ENCODE data around the gene MYPN. TPM values are rescaled to one million over a fixed set of nuclear protein-coding genes. Genes with fewer than 3 reads are reported as not detected.

The MYPN gene
- total RNA-seq, 1 experiment from 2014 or later, result not detected

DNA sequence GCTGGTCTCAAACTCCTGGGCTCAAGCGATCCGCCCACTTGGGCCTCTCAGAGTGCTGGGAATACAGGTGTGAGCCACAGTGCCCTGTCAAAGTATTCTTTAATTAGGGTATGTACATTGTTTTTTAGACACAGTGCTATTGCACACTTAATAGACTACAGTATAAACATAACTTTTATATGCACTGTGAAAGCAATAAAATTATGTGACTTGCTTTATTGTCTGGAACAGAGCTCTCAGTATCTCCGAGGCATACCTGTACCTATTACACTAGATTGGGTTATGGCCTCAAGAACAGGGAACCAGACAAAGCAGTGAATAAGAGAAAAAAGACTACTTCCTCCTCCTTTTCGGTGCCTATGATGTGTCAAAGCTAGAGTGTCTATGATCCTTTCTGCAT is 109.5 kb downstream of the MYPN start:
- H3K27ac Mint-ChIP-seq (ENCODE audit: unreplicated experiment), result no peak overlapping the region
- POLR2A ChIA-PET, result no interaction called here
- intact Hi-C loops (cut with micrococcal nuclease; ENCODE audit: unreplicated experiment), result no loop called here

DNA sequence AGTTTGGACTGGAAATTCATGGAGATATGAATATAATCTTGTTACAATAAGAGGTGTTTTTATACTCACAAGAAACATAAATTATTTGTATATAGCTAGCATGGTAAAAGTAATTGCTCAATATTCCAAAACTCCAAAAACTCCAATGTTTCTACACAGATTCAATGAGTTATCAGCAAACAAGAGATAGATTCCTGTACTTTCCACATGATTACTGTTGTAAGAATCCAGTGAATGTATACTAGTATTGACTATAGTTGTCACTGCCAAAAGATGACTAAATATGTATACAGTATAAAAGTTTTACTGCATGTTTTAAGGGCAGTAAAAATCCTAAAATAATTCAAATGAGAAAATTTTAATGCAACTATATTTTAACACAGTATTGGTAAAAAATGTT is 111.9 kb downstream of the MYPN start:
- no peaks in the 10 kb centered on the region for H3K4me1 Mint-ChIP-seq (ENCODE audit: low read depth, unreplicated experiment)
- no peaks in the 10 kb centered on the region for H3K9me3 ChIP-seq
- TF ChIP-seq, protein P1, sequence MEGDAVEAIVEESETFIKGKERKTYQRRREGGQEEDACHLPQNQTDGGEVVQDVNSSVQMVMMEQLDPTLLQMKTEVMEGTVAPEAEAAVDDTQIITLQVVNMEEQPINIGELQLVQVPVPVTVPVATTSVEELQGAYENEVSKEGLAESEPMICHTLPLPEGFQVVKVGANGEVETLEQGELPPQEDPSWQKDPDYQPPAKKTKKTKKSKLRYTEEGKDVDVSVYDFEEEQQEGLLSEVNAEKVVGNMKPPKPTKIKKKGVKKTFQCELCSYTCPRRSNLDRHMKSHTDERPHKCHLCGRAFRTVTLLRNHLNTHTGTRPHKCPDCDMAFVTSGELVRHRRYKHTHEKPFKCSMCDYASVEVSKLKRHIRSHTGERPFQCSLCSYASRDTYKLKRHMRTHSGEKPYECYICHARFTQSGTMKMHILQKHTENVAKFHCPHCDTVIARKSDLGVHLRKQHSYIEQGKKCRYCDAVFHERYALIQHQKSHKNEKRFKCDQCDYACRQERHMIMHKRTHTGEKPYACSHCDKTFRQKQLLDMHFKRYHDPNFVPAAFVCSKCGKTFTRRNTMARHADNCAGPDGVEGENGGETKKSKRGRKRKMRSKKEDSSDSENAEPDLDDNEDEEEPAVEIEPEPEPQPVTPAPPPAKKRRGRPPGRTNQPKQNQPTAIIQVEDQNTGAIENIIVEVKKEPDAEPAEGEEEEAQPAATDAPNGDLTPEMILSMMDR (IDR thresholded peaks at IDR 0.05; ENCODE audit: insufficient read depth in 1 of 2, low read depth in 1 of 2, low read length in 1 of 2, severe bottlenecking in 1 of 2, unreplicated experiment in 1 of 2), result no peak
- ChIA-PET POLR2A (no interaction called here), CTCF (interaction anchor here (1.4 kb wide), 1 partner anchor 8 kb away, joined by 5 read pairs; no protein-coding TSS in a partner anchor)
- H3K27ac Mint-ChIP-seq (ENCODE audit: unreplicated experiment), result no peak overlapping the region
- H3K9me3 Mint-ChIP-seq (ENCODE audit: unreplicated experiment), result no peaks in the 10 kb centered on the region
- no peaks in the 10 kb centered on the region for H3K36me3 ChIP-seq (ENCODE audit: control insufficient read depth, insufficient read depth, low read length)
- no TSS peak for BruUV-seq (replicated peaks)
- H3K36me3 Mint-ChIP-seq (ENCODE audit: insufficient read depth, unreplicated experiment), result no peaks in the 10 kb centered on the region
- no peak overlapping the region for H3K4me3 ChIP-seq (ENCODE audit: low read depth, low read length)
- no peak for DNase-seq
- intact Hi-C loops (cut with micrococcal nuclease; ENCODE audit: unreplicated experiment), result no loop called here
- no peaks in the 10 kb centered on the region for H3K27me3 ChIP-seq (replicated peaks; ENCODE audit: control insufficient read depth, insufficient read depth, low read length)
- peaks cover 4% of the 10 kb centered on the region for H3K27me3 Mint-ChIP-seq (ENCODE audit: insufficient read depth, unreplicated experiment)
- H3K4me1 ChIP-seq, result no peaks in the 10 kb centered on the region
- H3K4me3 Mint-ChIP-seq (ENCODE audit: unreplicated experiment), result no peak overlapping the region

More for the DNA sequence above, 109.5 kb downstream of the MYPN start:
- no TSS peak for BruUV-seq (replicated peaks)
- Histone ChIP-seq H3K4me1 (no peaks in the 10 kb centered on the region), H3K9me3 (no peaks in the 10 kb centered on the region), H3K4me3 (ENCODE audit: low read depth, low read length) (no peak overlapping the region), H3K27me3 (replicated peaks; ENCODE audit: control insufficient read depth, insufficient read depth, low read length) (no peaks in the 10 kb centered on the region), H3K36me3 (ENCODE audit: control insufficient read depth, insufficient read depth, low read length) (no peaks in the 10 kb centered on the region)
- CTCF ChIA-PET, result no interaction called here
- no peaks in the 10 kb centered on the region for H3K36me3 Mint-ChIP-seq (ENCODE audit: insufficient read depth, unreplicated experiment)
- H3K27me3 Mint-ChIP-seq (ENCODE audit: insufficient read depth, unreplicated experiment), result peaks cover 4% of the 10 kb centered on the region
- TF ChIP-seq, protein P1 (IDR thresholded peaks at IDR 0.05; ENCODE audit: insufficient read depth in 1 of 2, low read depth in 1 of 2, low read length in 1 of 2, severe bottlenecking in 1 of 2, unreplicated experiment in 1 of 2), result no peak
- no peak overlapping the region for H3K4me3 Mint-ChIP-seq (ENCODE audit: unreplicated experiment)
- no peak for DNase-seq
- no peaks in the 10 kb centered on the region for H3K4me1 Mint-ChIP-seq (ENCODE audit: low read depth, unreplicated experiment)
- H3K9me3 Mint-ChIP-seq (ENCODE audit: unreplicated experiment), result no peaks in the 10 kb centered on the region

DNA sequence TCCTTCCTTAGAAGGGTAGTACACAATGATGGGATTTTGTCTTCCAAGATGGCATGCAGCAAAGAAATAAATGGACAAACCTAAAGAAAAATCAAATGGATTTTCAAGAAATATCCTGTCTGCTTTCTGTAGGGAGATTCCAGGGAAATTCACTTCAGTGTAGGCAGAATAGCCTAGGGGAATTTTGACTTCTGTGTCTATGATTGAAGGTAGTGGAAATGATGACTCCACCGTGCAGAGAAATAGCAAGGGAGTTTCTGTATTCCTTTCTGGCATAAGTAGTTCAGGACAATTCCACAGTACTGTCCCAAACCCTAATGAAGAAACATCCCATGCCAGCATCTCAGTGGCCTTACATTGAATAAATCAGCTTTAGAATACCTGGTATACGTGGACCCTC is 113.1 kb downstream of the MYPN start:
- BruUV-seq (replicated peaks), result no TSS peak
- CTCF ChIA-PET, result no interaction called here
- H3K27me3 ChIP-seq (replicated peaks; ENCODE audit: control insufficient read depth, insufficient read depth, low read length), result no peaks in the 10 kb centered on the region
- Mint-ChIP-seq H3K4me3 (ENCODE audit: unreplicated experiment) (no peak overlapping the region), H3K27ac (ENCODE audit: unreplicated experiment) (no peak overlapping the region), H3K27me3 (ENCODE audit: insufficient read depth, unreplicated experiment) (peaks cover 4% of the 10 kb centered on the region), H3K9me3 (ENCODE audit: unreplicated experiment) (no peaks in the 10 kb centered on the region), H3K36me3 (ENCODE audit: insufficient read depth, unreplicated experiment) (no peaks in the 10 kb centered on the region), H3K4me1 (ENCODE audit: low read depth, unreplicated experiment) (no peaks in the 10 kb centered on the region)
- intact Hi-C loops (cut with micrococcal nuclease; ENCODE audit: unreplicated experiment), result no loop called here
- TF ChIP-seq, protein P1 (IDR thresholded peaks at IDR 0.05; ENCODE audit: insufficient read depth in 1 of 2, low read depth in 1 of 2, low read length in 1 of 2, severe bottlenecking in 1 of 2, unreplicated experiment in 1 of 2), result no peak
- no peak for DNase-seq
- no peaks in the 10 kb centered on the region for H3K36me3 ChIP-seq (ENCODE audit: control insufficient read depth, insufficient read depth, low read length)
- POLR2A ChIA-PET, result no interaction called here
- no peaks in the 10 kb centered on the region for H3K4me1 ChIP-seq
- H3K9me3 ChIP-seq, result no peaks in the 10 kb centered on the region
- H3K4me3 ChIP-seq (ENCODE audit: low read depth, low read length), result no peak overlapping the region
